ENCODE measurements around the gene SYT1. TPM values are rescaled to one million over a fixed set of nuclear protein-coding genes. Genes with fewer than 3 reads are reported as not detected.

The SYT1 gene
- total RNA-seq, 2 experiments from 2014 or later = not detected

DNA sequence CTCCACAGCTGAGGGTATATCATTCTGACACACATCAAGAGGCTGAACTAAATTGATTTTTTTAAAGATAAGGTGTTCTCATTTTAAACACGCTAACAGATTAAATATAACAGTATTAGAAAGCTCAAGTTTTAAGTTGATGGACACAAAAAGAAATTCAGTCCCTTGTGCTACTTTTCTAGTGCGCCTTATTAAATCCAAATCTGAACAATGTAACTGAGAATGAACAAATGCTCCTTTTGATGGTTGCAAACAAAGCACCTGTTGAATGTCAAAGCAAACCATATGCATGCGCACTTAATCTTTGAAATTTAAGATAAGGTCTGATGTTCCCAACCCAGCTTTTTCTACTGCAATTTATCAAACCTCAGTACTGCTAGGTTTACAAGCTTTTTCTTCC is 424.3 kb downstream of the SYT1 start:
- Histone ChIP-seq H3K4me1 (ENCODE audit: insufficient read depth, low read length) (no peaks in the 10 kb centered on the region), H3K27ac (ENCODE audit: low read depth in 1 of 2, low read length in 2 of 2) (no peak overlapping the region), H3K36me3 (ENCODE audit: insufficient read depth, low read length) (no peaks in the 10 kb centered on the region), H3K27me3 (ENCODE audit: control insufficient read depth in 1 of 2, insufficient read depth in 2 of 2, low read length in 2 of 2) (no peaks in the 10 kb centered on the region), H3K9me3 (ENCODE audit: control insufficient read depth in 1 of 2, insufficient read depth in 1 of 2, low read length in 2 of 2) (no peaks in the 10 kb centered on the region), H3K4me3 (ENCODE audit: low read length) (no peak overlapping the region)
- no peak for ATAC-seq (ENCODE audit: poor library complexity)
- CTCF ChIA-PET = interaction anchor here (0.7 kb wide), 1 partner anchor 336 kb away, joined by 3 read pairs; no protein-coding TSS in a partner anchor
- TF ChIP-seq, protein P1, sequence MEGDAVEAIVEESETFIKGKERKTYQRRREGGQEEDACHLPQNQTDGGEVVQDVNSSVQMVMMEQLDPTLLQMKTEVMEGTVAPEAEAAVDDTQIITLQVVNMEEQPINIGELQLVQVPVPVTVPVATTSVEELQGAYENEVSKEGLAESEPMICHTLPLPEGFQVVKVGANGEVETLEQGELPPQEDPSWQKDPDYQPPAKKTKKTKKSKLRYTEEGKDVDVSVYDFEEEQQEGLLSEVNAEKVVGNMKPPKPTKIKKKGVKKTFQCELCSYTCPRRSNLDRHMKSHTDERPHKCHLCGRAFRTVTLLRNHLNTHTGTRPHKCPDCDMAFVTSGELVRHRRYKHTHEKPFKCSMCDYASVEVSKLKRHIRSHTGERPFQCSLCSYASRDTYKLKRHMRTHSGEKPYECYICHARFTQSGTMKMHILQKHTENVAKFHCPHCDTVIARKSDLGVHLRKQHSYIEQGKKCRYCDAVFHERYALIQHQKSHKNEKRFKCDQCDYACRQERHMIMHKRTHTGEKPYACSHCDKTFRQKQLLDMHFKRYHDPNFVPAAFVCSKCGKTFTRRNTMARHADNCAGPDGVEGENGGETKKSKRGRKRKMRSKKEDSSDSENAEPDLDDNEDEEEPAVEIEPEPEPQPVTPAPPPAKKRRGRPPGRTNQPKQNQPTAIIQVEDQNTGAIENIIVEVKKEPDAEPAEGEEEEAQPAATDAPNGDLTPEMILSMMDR (IDR thresholded peaks at IDR 0.05) = no peak
- no peaks in the 10 kb centered on the region for H3K27me3 Mint-ChIP-seq
- H3K36me3 Mint-ChIP-seq (ENCODE audit: low read depth) = no peaks in the 10 kb centered on the region
- DNase-seq = no peak
- POLR2A ChIA-PET = no interaction called here
- intact Hi-C loops (cut with DNase I, micrococcal nuclease) = no loop called here
- no peaks in the 10 kb centered on the region for H3K4me1 Mint-ChIP-seq (ENCODE audit: low read depth)
- H3K4me3 Mint-ChIP-seq = no peak overlapping the region
- no peak overlapping the region for H3K27ac Mint-ChIP-seq
- peaks cover 3% of the 10 kb centered on the region for H3K9me3 Mint-ChIP-seq

DNA sequence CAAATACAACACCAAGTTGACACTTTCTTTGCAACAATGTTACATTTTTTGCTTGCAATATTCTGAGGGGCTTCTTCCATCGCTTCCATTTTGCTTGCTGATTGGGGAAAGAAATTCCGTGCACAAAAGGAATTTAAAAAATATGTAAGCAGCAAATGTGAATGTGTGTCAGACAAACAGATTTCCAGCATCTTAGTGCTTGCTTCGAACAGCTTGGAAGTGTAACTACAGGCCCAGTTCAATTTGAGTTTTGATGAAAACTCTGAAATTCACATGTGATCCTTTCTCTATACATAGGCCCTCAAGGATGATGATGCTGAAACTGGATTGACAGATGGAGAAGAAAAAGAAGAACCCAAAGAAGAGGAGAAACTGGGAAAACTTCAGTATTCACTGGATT is 427.1 kb downstream of the SYT1 start:
- Mint-ChIP-seq H3K4me1 (ENCODE audit: low read depth) (no peaks in the 10 kb centered on the region), H3K9me3 (peaks cover 3% of the 10 kb centered on the region), H3K27me3 (no peaks in the 10 kb centered on the region), H3K27ac (no peak overlapping the region), H3K36me3 (ENCODE audit: low read depth) (no peaks in the 10 kb centered on the region), H3K4me3 (no peak overlapping the region)
- H3K27me3 ChIP-seq (ENCODE audit: control insufficient read depth in 1 of 2, insufficient read depth in 2 of 2, low read length in 2 of 2) = no peaks in the 10 kb centered on the region
- TF ChIP-seq, protein P1 (IDR thresholded peaks at IDR 0.05) = no peak
- no peaks in the 10 kb centered on the region for H3K9me3 ChIP-seq (ENCODE audit: control insufficient read depth in 1 of 2, insufficient read depth in 1 of 2, low read length in 2 of 2)
- ATAC-seq (ENCODE audit: poor library complexity) (no peak), DNase-seq (no peak)
- no peaks in the 10 kb centered on the region for H3K4me1 ChIP-seq (ENCODE audit: insufficient read depth, low read length)
- intact Hi-C loops (cut with DNase I, micrococcal nuclease) = no loop called here
- no peaks in the 10 kb centered on the region for H3K36me3 ChIP-seq (ENCODE audit: insufficient read depth, low read length)
- no peak overlapping the region for H3K4me3 ChIP-seq (ENCODE audit: low read length)
- ChIA-PET CTCF (no interaction called here), POLR2A (no interaction called here)
- H3K27ac ChIP-seq (ENCODE audit: low read depth in 1 of 2, low read length in 2 of 2) = no peak overlapping the region

DNA sequence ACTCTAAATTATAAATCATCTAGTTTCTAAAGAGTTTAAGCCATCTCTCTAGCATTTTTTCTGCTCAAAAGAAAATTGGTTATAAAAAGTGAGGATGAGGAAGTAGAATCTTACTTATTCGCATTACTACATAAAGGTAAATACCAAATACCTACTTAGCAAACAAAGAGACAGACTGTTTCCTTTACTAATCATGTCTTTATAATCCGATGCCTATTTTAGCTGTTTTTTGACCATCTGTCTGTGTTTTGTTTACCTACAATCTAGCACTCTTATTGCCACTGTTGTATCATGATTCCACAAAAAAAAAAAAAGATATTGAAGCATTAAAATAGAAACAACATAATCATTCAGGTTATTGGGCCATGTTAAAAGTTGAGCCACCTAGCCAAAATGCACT is 430.0 kb downstream of the SYT1 start:
- ATAC-seq (ENCODE audit: poor library complexity) (no peak), DNase-seq (no peak)
- Histone ChIP-seq H3K9me3 (ENCODE audit: control insufficient read depth in 1 of 2, insufficient read depth in 1 of 2, low read length in 2 of 2) (no peaks in the 10 kb centered on the region), H3K36me3 (ENCODE audit: insufficient read depth, low read length) (no peaks in the 10 kb centered on the region), H3K27ac (ENCODE audit: low read depth in 1 of 2, low read length in 2 of 2) (no peak overlapping the region), H3K4me3 (ENCODE audit: low read length) (no peak overlapping the region), H3K4me1 (ENCODE audit: insufficient read depth, low read length) (no peaks in the 10 kb centered on the region), H3K27me3 (ENCODE audit: control insufficient read depth in 1 of 2, insufficient read depth in 2 of 2, low read length in 2 of 2) (no peaks in the 10 kb centered on the region)
- intact Hi-C loops (cut with DNase I, micrococcal nuclease) = no loop called here
- POLR2A ChIA-PET = no interaction called here
- CTCF ChIA-PET = no interaction called here
- H3K36me3 Mint-ChIP-seq (ENCODE audit: low read depth) = no peaks in the 10 kb centered on the region
- no peak overlapping the region for H3K4me3 Mint-ChIP-seq
- TF ChIP-seq, protein P1 (IDR thresholded peaks at IDR 0.05) = no peak
- H3K27me3 Mint-ChIP-seq = no peaks in the 10 kb centered on the region
- H3K9me3 Mint-ChIP-seq = peaks cover 3% of the 10 kb centered on the region
- no peak overlapping the region for H3K27ac Mint-ChIP-seq
- no peaks in the 10 kb centered on the region for H3K4me1 Mint-ChIP-seq (ENCODE audit: low read depth)
